Glutamatergic neuron (in vitro differentiated cells): Measurements from ENCODE around the gene ANKRD6. TPM values are rescaled to one million over a fixed set of nuclear protein-coding genes. Genes with fewer than 3 reads are reported as not detected.

ENCODE experiments used
- DNase-seq: peaks from one replicate; pipeline ENCODE4 v3.0.0; 2022
- H3K27ac Mint-ChIP-seq: one replicate; pipeline ENCODE4 v1.8.0; 2020; ENCODE audit warnings: mild to moderate bottlenecking, mixed read lengths, inconsistent platforms; ENCODE audit not compliant: unreplicated experiment
- H3K27me3 Mint-ChIP-seq: one replicate; pipeline ENCODE4 v1.8.0; 2020; ENCODE audit warnings: mild to moderate bottlenecking, moderate library complexity, mixed read lengths, inconsistent platforms; ENCODE audit not compliant: unreplicated experiment
- H3K36me3 Mint-ChIP-seq: one replicate; pipeline ENCODE4 v1.8.0; 2020; ENCODE audit warnings: mild to moderate bottlenecking, mixed read lengths, inconsistent platforms; ENCODE audit not compliant: unreplicated experiment
- H3K4me1 Mint-ChIP-seq: one replicate; pipeline ENCODE4 v1.8.0; 2020; ENCODE audit warnings: mild to moderate bottlenecking, low read depth, mixed read lengths, inconsistent platforms; ENCODE audit not compliant: unreplicated experiment
- H3K4me3 Mint-ChIP-seq: one replicate; pipeline ENCODE4 v1.8.0; 2020; ENCODE audit warnings: mild to moderate bottlenecking, mixed read lengths, inconsistent platforms; ENCODE audit not compliant: unreplicated experiment
- H3K9me3 Mint-ChIP-seq: one replicate; pipeline ENCODE4 v1.8.0; 2020; ENCODE audit warnings: mild to moderate bottlenecking, moderate library complexity, mixed read lengths, inconsistent platforms; ENCODE audit not compliant: unreplicated experiment
- CTCF ChIP-seq: fragments of 200-600 bp; sonication (generic); IDR thresholded peaks from one replicate; pipeline ENCODE4 v1.5.0; 2021; ENCODE audit not compliant: partially characterized antibody, unreplicated experiment
- total RNA-seq: library from RNA; stranded (reverse); fragmentation: NEBNext Ultra II Directional; extraction: Animal tissue kit (Norgen Biotek cat#: 25700); gene quantifications from one replicate; pipeline ENCODE4 v1.2.1, GENCODE V29; 2021; ENCODE audit not compliant: unreplicated experiment

Gene ANKRD6
- total RNA-seq, 1 donor from 2014 or later, result 31.9 TPM

DNA sequence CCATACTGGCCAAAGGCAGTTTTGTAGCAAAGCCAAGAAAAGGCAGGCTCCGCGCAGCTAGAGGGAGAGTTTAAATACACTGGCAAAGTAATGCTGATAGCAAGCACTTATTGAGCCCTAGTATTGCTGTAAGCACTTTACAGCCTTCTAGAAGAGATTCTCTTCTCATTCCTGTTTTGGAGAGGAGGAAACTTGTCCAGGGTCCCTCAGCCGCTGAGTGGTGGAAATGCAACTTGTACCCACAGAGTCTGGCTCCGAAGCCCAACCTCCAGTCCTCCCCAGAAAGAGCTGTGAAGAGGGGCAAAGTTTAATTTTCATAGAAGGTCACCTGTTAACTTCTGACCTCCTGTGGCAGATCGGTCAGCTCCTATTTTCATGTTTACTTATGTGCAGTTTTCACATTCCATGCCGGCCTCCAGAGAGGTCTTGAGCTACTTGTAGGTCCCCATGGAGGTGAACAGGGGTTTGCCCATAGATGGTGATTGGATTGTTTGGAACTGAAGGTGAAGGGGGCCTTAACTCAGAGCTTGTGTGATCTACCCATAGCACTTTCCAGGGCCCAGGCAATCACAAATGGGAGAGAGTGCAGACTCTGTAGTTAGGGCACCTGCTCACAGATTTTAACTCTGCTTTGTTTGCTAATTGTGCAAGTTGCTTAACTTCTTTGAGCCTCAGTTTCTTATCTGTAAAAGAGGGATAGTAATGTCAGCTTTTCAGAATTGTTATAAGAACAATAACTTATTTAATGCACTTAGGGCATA lies 134.9 kb downstream of the ANKRD6 start:
- no peak for DNase-seq
- Mint-ChIP-seq H3K4me3 (peak overlapping the region; percentile 63), H3K27ac (peak overlapping the region; percentile 76), H3K27me3 (peaks cover 2% of the 10 kb centered on the region), H3K4me1 (peaks cover 46% of the 10 kb centered on the region), H3K9me3 (peaks cover 2% of the 10 kb centered on the region), H3K36me3 (no peaks in the 10 kb centered on the region)
- TF ChIP-seq CTCF, result no peak

GRCh38 chr6:89574910-89575561 lies 142.1 kb downstream of the ANKRD6 start:
- no peaks in the 10 kb centered on the region for H3K36me3 Mint-ChIP-seq
- no peak overlapping the region for H3K4me3 Mint-ChIP-seq
- peaks cover 4% of the 10 kb centered on the region for H3K4me1 Mint-ChIP-seq
- TF ChIP-seq CTCF, result no peak
- no peaks in the 10 kb centered on the region for H3K27me3 Mint-ChIP-seq
- no peak for DNase-seq
- H3K27ac Mint-ChIP-seq, result no peak overlapping the region
- H3K9me3 Mint-ChIP-seq, result peaks cover 1% of the 10 kb centered on the region

- DNase-seq, result no peak
- Mint-ChIP-seq H3K4me3 (no peak overlapping the region), H3K27ac (no peak overlapping the region), H3K36me3 (no peaks in the 10 kb centered on the region), H3K9me3 (peaks cover 1% of the 10 kb centered on the region), H3K4me1 (peaks cover 4% of the 10 kb centered on the region), H3K27me3 (peaks cover under 1% of the 10 kb centered on the region)
- no peak for TF ChIP-seq CTCF
These were observed 142.6 kb downstream of the ANKRD6 start for GRCh38 chr6:89575562-89575960.

GRCh38 chr6:89580997-89581666 lies 148.2 kb downstream of the ANKRD6 start:
- Mint-ChIP-seq H3K27me3 (peaks cover 4% of the 10 kb centered on the region), H3K9me3 (peaks cover 1% of the 10 kb centered on the region), H3K36me3 (no peaks in the 10 kb centered on the region), H3K4me3 (no peak overlapping the region), H3K27ac (no peak overlapping the region), H3K4me1 (peaks cover 33% of the 10 kb centered on the region)
- no peak for TF ChIP-seq CTCF
- no peak for DNase-seq

DNA sequence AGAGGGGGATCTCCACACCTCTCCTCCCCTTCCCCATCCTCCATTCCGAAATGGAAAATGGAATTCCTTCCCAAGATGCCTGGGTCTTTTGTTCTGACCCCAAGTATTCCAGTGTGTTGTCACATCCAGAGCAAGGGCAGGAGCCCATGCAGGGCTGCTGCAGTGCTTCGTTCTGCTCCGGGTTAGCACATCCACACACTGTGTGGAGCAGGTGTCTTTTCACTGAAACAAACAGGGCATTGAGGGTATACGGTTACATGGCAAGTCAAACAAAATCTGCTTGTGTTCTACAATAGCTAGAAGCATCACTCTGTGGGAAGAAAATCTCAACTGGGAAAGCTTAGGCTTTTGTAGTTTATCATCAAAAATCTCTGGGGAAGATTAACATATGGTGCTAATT lies 148.7 kb downstream of the ANKRD6 start:
- no peak for TF ChIP-seq CTCF
- no peak for DNase-seq
- H3K4me3 Mint-ChIP-seq, result no peak overlapping the region
- H3K36me3 Mint-ChIP-seq, result no peaks in the 10 kb centered on the region
- H3K4me1 Mint-ChIP-seq, result peaks cover 33% of the 10 kb centered on the region
- peaks cover 4% of the 10 kb centered on the region for H3K27me3 Mint-ChIP-seq
- peaks cover 1% of the 10 kb centered on the region for H3K9me3 Mint-ChIP-seq
- H3K27ac Mint-ChIP-seq, result peak overlapping the region; percentile 23
